GM10847 (cell line): ENCODE data around the gene VMP1.

ENCODE experiments used
- POLR2A ChIP-seq: IDR thresholded peaks from 2 replicates; pipeline ENCODE4 v1.6.1; 2011; ENCODE audit not compliant: insufficient read length; ENCODE audit errors: extremely low read depth

Gene VMP1

GRCh38 chr17:59851439-59852375, 144.3 kb downstream of the VMP1 start:
- no peak for TF ChIP-seq POLR2A

DNA sequence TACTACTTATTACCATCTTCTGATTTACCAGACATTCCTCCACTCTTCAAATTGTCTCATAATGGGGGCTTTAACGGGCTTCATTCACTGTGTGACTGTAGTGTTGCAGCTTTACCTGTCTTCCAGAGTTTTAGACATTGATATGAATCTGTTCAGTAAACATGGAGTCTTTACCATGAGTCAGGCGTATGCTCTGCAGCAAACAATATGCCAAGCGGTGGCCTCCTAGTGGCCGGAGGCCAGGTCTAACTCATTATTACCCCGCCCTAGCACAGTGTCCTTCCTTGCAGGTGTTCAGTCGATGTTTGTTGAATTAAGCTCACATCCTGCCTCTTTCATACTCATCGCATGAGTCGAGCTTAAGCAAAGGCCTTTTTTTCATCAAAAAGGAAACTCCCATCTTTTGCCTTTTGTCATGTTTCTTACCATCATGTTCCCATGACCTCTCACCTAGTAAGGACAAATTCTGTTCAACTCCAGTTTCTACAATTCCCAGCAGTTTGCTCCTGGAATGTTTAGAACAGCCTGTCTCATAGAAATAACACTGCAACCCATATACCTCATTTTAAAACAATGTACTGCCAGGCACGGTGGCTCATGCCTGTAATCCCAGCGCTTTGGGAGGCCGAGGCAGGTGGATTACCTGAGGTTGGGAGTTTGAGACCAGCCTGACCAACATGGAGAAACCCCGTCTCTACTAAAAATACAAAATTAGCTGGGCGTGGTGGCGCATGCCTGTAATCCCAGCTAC, 145.9 kb downstream of the VMP1 start:
- no peak for TF ChIP-seq POLR2A

DNA sequence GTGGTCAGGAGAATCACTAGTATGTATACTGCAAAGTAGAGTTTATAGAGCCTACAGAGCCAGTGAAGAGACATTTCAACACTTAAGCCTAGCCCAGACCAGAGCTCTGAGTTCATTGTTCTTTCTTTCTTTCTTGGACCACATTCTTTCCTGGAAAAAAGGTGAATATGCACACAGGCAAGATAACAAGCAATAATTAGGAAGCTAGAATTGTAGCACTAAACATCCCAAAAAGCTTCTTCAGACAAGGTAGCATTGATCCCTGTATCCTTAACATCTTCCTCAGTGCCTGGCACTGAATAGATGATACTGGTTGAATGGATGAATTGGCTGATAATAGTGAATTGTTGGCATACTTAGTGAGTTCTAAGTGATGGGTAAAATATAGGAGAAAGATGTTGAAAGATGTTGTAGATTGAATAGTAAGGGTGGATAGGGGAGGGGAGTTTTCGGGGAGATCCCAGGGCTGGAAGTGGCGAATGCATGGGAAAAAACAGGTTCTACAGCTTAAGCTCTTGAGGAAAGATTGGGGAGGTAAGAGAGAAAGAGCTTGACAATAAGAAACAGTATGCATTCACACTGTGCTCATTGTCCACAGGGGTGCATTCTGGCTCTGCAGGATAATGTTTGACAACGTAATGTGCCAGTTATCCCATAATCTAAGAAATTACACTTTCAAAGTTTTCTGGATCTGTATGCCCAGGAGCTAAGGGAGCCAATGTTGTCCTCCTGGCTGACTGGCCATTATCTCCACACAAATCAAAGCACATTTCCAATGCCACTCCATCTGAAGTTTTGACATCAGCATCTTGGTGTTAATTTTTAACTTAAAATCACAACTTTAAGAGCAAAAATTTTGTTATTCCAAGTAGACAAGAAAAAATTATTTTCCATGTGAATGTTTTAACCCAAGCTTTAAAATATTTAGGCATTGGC, 149.7 kb downstream of the VMP1 start:
- TF ChIP-seq POLR2A, result no peak

GRCh38 chr17:59858167-59858816, 150.8 kb downstream of the VMP1 start:
- no peak for TF ChIP-seq POLR2A

GRCh38 chr17:59858932-59859331, 151.5 kb downstream of the VMP1 start:
- no peak for TF ChIP-seq POLR2A

- TF ChIP-seq POLR2A, result no peak
These were observed 152.1 kb downstream of the VMP1 start for GRCh38 chr17:59859444-59860025.

DNA sequence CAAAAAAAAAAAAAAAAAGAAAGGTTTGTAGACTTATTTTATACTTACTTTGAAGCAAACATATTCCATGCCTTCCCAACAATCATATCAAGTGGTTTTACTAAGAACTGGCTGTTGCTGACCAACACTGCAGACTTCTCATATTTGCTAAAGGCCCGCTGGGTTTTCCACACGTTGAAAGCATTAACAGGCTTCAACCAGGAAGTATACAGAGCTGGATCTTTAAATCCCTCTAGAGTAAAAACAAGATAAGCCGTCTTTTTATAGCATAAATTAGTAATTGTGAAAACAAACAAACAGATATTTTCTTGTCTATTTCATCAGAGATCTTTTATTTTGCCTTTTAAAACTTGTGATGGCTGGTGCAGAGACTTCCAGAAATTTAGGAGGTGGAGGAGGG, 156.2 kb downstream of the VMP1 start:
- no peak for TF ChIP-seq POLR2A

DNA sequence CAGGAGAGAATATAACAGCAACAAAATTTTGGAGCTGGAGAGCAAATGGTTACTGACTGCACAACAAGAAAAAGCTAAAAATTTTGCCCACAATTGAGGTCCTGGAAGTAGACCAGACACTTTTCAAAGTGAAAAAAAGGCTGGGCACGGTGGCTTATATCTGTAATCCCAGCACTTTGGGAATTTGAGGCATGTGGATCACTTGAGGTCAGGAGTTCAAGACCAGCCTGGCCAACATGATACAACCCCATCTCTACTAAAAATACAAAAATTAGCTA, 162.4 kb downstream of the VMP1 start:
- no peak for TF ChIP-seq POLR2A

DNA sequence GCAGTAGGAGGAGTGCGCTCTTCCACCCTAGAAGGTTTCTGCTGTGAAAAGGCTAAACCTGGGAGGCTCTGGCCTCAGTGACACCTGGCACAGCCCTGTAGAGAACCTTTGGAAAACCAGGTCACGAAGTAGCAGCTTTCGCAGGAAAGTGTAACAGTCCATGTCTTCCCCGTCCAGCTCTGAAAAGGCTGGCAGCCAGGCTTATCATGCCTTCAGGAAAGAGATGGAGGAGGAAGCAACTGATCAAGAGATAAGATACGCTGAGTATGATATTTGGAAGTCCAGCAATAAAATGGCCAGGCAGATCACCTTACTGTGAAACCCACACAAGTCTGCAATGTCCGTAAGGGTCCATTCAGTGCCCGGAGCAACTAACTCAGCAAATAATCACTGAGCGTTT, 163.0 kb downstream of the VMP1 start:
- no peak for TF ChIP-seq POLR2A

GRCh38 chr17:59872351-59872750, 164.9 kb downstream of the VMP1 start:
- TF ChIP-seq POLR2A, result no peak

GRCh38 chr17:59874376-59874775, 166.9 kb downstream of the VMP1 start:
- no peak for TF ChIP-seq POLR2A

DNA sequence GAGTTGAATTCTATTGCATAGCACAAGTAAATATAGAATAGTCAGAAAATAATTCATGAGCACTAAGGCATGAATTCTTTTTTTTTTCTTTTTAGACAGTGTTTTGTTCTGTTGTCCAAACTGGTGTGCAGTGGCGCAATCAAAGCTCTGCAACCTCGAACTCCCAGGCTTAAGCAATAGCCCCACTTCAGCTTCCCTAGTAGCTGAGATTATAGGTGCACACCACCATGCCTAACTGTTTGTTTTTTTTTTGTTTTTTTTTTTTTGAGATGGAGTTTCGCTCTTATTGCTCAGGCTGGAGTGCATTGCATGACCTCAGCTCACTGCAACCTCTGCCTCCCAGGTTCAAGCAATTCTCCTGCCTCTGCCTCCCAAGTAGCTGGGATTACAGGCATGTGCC, 168.7 kb downstream of the VMP1 start:
- no peak for TF ChIP-seq POLR2A

- no peak for TF ChIP-seq POLR2A
These were observed 170.5 kb downstream of the VMP1 start for GRCh38 chr17:59877965-59878364.

DNA sequence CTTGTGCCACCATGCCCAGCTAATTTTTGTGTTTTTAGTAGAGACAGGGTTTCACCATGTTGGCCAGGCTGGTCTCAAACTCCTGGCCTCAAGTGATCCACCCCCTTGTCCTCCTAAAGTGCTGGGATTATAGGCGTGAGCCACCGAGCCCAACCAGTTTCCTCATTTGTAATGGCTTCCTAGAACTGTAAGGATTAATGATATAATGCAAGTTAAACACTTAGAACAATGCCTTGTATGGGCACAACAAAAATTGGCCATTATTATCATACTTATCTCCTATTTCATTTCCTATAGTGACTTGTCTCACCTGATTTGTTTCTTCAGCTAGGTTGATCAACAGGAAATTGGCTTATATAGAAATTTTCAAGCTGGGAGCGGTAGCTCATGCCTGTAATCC, 171.2 kb downstream of the VMP1 start:
- no peak for TF ChIP-seq POLR2A

DNA sequence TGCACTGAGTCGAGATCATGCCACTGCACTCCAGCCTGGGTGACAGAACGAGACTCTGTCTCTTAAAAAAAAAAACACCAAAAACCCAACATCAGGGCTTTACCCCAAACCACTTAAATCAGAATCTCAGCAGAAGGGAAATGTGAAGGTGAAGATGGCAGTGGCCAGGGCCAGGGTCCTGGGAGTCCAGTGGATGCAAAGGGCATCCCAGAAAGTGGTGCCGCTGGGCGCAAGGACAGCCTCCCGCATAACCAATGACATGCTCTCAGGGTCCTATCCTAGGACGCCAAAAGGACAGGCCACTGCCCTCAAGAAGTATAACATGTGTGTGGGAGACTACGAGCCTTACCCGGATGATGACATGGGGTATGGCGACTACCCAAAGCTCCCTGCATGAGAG, 177.4 kb downstream of the VMP1 start:
- TF ChIP-seq POLR2A, result no peak
